A673 (cell line): Measurements from ENCODE around the gene STRBP. TPM values are rescaled to one million over a fixed set of nuclear protein-coding genes. Genes with fewer than 3 reads are reported as not detected.

Experiments
- BruUV-seq: library from RNA; stranded (reverse); fragments of 400-500 nt; replicated peaks from 2 replicates; lab custom pipeline; 2021; lab: Mats Ljungman, UMichigan
- CTCF ChIA-PET: fragments of 300-600 bp; sonication (Branson Sonifier 250); formaldehyde crosslinking; loops from one replicate; lab custom pipeline; 2022; ENCODE audit warnings: antibody characterized with exemption; lab: Charles Lee
- POLR2A ChIA-PET: fragments of 300-600 bp; sonication (Branson Sonifier 250); formaldehyde crosslinking; loops from one replicate; lab custom pipeline; 2022; ENCODE audit warnings: antibody characterized with exemption; ENCODE audit not compliant: low non-redundant PET; lab: Charles Lee
- DNase-seq: peaks from one replicate; pipeline ENCODE4 v3.0.0-alpha.2; 2015; ENCODE audit warnings: low spot score
- H3K27ac ChIP-seq: fragments of 200-600 bp; sonication (generic); 2 replicates; pipeline ENCODE4 v1.5.1; 2016; ENCODE audit warnings: mixed run types, low read depth, mild to moderate bottlenecking, mixed read lengths, antibody characterized with exemption, low read length; ENCODE audit not compliant: poor library complexity, severe bottlenecking
- H3K27me3 ChIP-seq: fragments of 200-600 bp; sonication (generic); replicated peaks from 2 replicates; pipeline ENCODE4 v1.6.1; 2017; ENCODE audit warnings: mixed run types, low read depth, mild to moderate bottlenecking, mixed read lengths, antibody characterized with exemption, low read length; ENCODE audit not compliant: insufficient read depth, poor library complexity
- H3K36me3 ChIP-seq: fragments of 200-600 bp; sonication (generic); 2 replicates; pipeline ENCODE4 v1.6.1; 2016; ENCODE audit warnings: mixed run types, mild to moderate bottlenecking, mixed read lengths, antibody characterized with exemption, low read length; ENCODE audit not compliant: insufficient read depth, poor library complexity, severe bottlenecking
- H3K4me1 ChIP-seq: fragments of 200-600 bp; sonication (generic); 2 replicates; pipeline ENCODE4 v1.6.1; 2017; ENCODE audit warnings: mixed run types, mild to moderate bottlenecking, mixed read lengths, antibody characterized with exemption, low read length; ENCODE audit not compliant: insufficient read depth, poor library complexity, severe bottlenecking
- H3K4me3 ChIP-seq: fragments of 200-600 bp; sonication (generic); 2 replicates; pipeline ENCODE4 v1.5.1; 2016; ENCODE audit warnings: low read depth, mixed run types, mild to moderate bottlenecking, mixed read lengths, low read length; ENCODE audit not compliant: poor library complexity, severe bottlenecking
- H3K9me3 ChIP-seq: fragments of 200-600 bp; sonication (generic); 2 replicates; pipeline ENCODE4 v1.6.1; 2016; ENCODE audit warnings: mixed run types, low read depth, mild to moderate bottlenecking, mixed read lengths, antibody characterized with exemption, low read length; ENCODE audit not compliant: poor library complexity, severe bottlenecking
- EZH2 ChIP-seq: fragments of 200-600 bp; sonication (generic); IDR thresholded peaks from 2 replicates; pipeline ENCODE4 v1.6.1; 2017; ENCODE audit warnings: borderline replicate concordance, low read depth, mild to moderate bottlenecking, mixed read lengths, antibody characterized with exemption, low read length; ENCODE audit not compliant: poor library complexity, severe bottlenecking
- intact Hi-C: fragments of 100-400 bp; cut with micrococcal nuclease; formaldehyde crosslinking; loops from one replicate; pipeline ENCODE4 v1.10.0; 2022; ENCODE audit not compliant: unreplicated experiment
- total RNA-seq: library from RNA; stranded (reverse); gene quantifications from 2 replicates; pipeline ENCODE4 v1.2.3, GENCODE V29; 2021
- TF ChIP-seq, protein P1 (sequence below): fragments of 300-800, 200-600 bp; sonication (generic); conservative IDR thresholded peaks from 2 replicates; pipeline ENCODE4 v1.5.1; 2017; ENCODE audit warnings: low read depth, mild to moderate bottlenecking, antibody characterized with exemption, low read length, moderate library complexity, mixed read lengths

Gene STRBP
- total RNA-seq, 1 experiment from 2014 or later = 79.4 TPM

DNA sequence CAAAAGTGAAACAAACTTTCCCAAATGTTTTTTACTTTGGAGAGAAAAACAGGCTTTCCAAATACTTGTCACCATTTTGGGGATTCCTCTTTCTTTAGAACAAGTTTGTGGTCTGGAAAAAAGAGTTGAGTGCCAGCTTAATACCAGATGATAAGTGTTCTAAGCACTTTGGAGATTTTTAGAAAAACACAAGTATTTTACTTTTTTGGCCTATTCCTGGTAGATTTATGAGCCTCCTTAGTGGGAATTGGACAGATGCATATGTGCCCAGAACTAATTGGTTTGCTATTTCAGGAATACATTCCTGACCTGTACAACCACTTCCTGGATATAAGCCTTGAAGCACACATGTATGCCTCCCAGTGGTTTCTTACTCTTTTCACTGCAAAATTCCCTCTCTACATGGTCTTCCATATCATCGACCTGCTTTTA, 194.4 kb downstream of the STRBP start:
- TF ChIP-seq, protein P1, sequence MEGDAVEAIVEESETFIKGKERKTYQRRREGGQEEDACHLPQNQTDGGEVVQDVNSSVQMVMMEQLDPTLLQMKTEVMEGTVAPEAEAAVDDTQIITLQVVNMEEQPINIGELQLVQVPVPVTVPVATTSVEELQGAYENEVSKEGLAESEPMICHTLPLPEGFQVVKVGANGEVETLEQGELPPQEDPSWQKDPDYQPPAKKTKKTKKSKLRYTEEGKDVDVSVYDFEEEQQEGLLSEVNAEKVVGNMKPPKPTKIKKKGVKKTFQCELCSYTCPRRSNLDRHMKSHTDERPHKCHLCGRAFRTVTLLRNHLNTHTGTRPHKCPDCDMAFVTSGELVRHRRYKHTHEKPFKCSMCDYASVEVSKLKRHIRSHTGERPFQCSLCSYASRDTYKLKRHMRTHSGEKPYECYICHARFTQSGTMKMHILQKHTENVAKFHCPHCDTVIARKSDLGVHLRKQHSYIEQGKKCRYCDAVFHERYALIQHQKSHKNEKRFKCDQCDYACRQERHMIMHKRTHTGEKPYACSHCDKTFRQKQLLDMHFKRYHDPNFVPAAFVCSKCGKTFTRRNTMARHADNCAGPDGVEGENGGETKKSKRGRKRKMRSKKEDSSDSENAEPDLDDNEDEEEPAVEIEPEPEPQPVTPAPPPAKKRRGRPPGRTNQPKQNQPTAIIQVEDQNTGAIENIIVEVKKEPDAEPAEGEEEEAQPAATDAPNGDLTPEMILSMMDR = no peak
- no peak for TF ChIP-seq EZH2
- no peak overlapping the region for H3K4me3 ChIP-seq
- ChIA-PET CTCF (interaction anchor here (0.7 kb wide), 1 partner anchor 236 kb away, joined by 3 read pairs; no protein-coding TSS in a partner anchor), POLR2A (no interaction called here)
- intact Hi-C loops = no loop called here
- H3K4me1 ChIP-seq = peaks cover 60% of the 10 kb centered on the region
- no peaks in the 10 kb centered on the region for H3K9me3 ChIP-seq
- H3K27me3 ChIP-seq = no peaks in the 10 kb centered on the region
- H3K27ac ChIP-seq = peak overlapping the region; percentile 64
- peaks cover 33% of the 10 kb centered on the region for H3K36me3 ChIP-seq
- BruUV-seq = no TSS peak
- no peak for DNase-seq

DNA sequence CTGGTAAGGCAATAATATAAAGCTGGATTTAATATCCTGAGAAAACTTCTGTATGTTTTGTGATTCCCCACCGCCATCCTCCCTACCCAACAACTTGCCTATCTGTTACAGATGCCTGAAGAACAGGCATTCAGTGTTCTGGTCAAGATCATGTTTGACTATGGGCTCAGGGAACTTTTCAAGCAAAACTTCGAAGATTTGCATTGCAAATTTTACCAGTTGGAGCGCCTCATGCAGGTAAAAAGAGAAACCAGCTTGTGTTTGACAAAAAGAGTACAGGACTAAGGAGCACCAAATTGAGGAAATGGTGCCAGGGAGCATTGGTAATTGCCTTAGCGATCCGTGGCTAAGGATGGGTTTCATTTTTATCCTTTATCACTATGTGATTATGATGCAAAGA, 194.9 kb downstream of the STRBP start:
- ChIA-PET POLR2A (no interaction called here), CTCF (interaction anchor here (0.7 kb wide), 1 partner anchor 237 kb away, joined by 3 read pairs; no protein-coding TSS in a partner anchor)
- no peaks in the 10 kb centered on the region for H3K27me3 ChIP-seq
- peaks cover 54% of the 10 kb centered on the region for H3K4me1 ChIP-seq
- peaks cover 33% of the 10 kb centered on the region for H3K36me3 ChIP-seq
- intact Hi-C loops = no loop called here
- no peak for TF ChIP-seq EZH2
- TF ChIP-seq, protein P1 = no peak
- no peak for DNase-seq
- BruUV-seq = no TSS peak
- no peak overlapping the region for H3K4me3 ChIP-seq
- peak overlapping the region; percentile 64 for H3K27ac ChIP-seq
- no peaks in the 10 kb centered on the region for H3K9me3 ChIP-seq

DNA sequence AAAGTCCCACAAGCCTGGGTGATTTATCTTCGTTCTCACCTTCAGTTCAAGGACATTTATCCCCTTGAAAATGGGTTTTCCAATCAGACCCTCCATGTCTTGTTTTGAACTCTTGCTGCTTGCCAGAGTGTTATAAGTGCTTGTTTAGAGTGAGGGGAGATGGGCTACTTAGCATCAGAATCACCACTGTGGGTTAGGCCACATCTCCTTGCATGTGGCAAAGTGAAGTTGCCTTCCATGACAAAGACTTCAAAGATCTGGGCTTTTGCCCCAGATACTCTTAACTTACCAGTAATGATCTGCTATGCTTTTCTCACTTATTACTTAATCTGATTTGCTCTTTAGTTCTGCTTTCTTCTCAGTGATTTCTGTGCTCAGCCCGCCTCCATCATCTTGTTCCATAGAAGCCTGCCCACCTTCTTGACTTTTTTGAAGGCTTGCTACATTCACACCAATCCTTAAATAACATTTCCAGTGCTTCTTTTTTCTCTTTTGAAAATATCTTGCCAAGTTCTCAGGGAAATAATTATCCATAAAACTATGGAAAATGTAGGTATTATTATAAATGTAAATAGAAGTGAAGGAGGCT, 195.9 kb downstream of the STRBP start:
- no peaks in the 10 kb centered on the region for H3K9me3 ChIP-seq
- BruUV-seq = no TSS peak
- no peak for DNase-seq
- no peaks in the 10 kb centered on the region for H3K27me3 ChIP-seq
- H3K36me3 ChIP-seq = peaks cover 31% of the 10 kb centered on the region
- POLR2A ChIA-PET = no interaction called here
- peaks cover 46% of the 10 kb centered on the region for H3K4me1 ChIP-seq
- H3K27ac ChIP-seq = peak overlapping the region; percentile 28
- intact Hi-C loops = no loop called here
- CTCF ChIA-PET = no interaction called here
- TF ChIP-seq EZH2 = no peak
- TF ChIP-seq, protein P1 = no peak
- H3K4me3 ChIP-seq = no peak overlapping the region

Other genes starting within 250 kb of the STRBP start
- 0.31 TPM in 1 of 2 replicates, not detected in the other for gene GPR21, start 234.9 kb downstream of the STRBP start, total RNA-seq
- 0.47 and 0.55 TPM in 2 replicates for gene CRB2, start 87.6 kb upstream of the STRBP start, total RNA-seq